Lower lobe of right lung (tissue), 2 donors: ENCODE data around the gene PHACTR1. TPM values are rescaled to one million over a fixed set of nuclear protein-coding genes. Genes with fewer than 3 reads are reported as not detected.

Source experiments
- ATAC-seq, 2 donors: fragments of 200-7000 bp; cut with Tn5 transposase; one replicate each; pipeline ENCODE4 v1.9.1; 2020 to 2022; ENCODE audit warnings: mild to moderate bottlenecking in 2 of 2, moderate library complexity in 2 of 2
- DNase-seq: peaks from one replicate; pipeline ENCODE4 v3.0.0-alpha.2; 2020
- H3K27ac ChIP-seq: fragments of 200-600 bp; one replicate; pipeline ENCODE4 v1.8.0; 2022
- H3K27me3 ChIP-seq: fragments of 200-600 bp; one replicate; pipeline ENCODE4 v1.8.0; 2022; ENCODE audit warnings: low read depth
- H3K36me3 ChIP-seq: fragments of 200-600 bp; one replicate; pipeline ENCODE4 v1.8.0; 2022; ENCODE audit warnings: mild to moderate bottlenecking
- H3K4me1 ChIP-seq: fragments of 200-600 bp; one replicate; pipeline ENCODE4 v1.8.0; 2022
- H3K4me3 ChIP-seq: fragments of 200-600 bp; one replicate; pipeline ENCODE4 v1.8.0; 2022; ENCODE audit warnings: mild to moderate bottlenecking
- H3K9me3 ChIP-seq: fragments of 200-600 bp; one replicate; pipeline ENCODE4 v1.8.0; 2022
- CTCF ChIP-seq: fragments of 200-600 bp; IDR thresholded peaks from one replicate; pipeline ENCODE4 v1.8.0; 2022; ENCODE audit warnings: antibody characterized with exemption, mild to moderate bottlenecking
- intact Hi-C: fragments of 100-400 bp; cut with DNase I; formaldehyde crosslinking; loops from one replicate; pipeline ENCODE4 v1.11.0; 2022
- total RNA-seq: library from RNA; stranded (reverse); fragmentation: NEBNext Ultra II Directional; extraction: Animal tissue kit (Norgen Biotek cat#: 25700); gene quantifications from one replicate; pipeline ENCODE4 v1.2.1, GENCODE V29; 2021
- donor health status: DM: no; HTN: yes; CAD: no; lungs with severe emphysema.

Gene PHACTR1
- total RNA-seq, 1 donor from 2014 or later = 91.0 TPM

GRCh38 chr6:13006578-13007300, 290.2 kb downstream of the PHACTR1 start:
- no peak overlapping the region for H3K27ac ChIP-seq
- ATAC-seq = no peak
- no peak overlapping the region for H3K4me3 ChIP-seq
- H3K4me1 ChIP-seq = peaks cover 1% of the 10 kb centered on the region
- no peak for DNase-seq
- intact Hi-C loops = no loop called here
- H3K27me3 ChIP-seq = no peaks in the 10 kb centered on the region
- H3K36me3 ChIP-seq = no peaks in the 10 kb centered on the region
- H3K9me3 ChIP-seq = no peaks in the 10 kb centered on the region
- TF ChIP-seq CTCF = no peak

- peaks cover 11% of the 10 kb centered on the region for H3K4me1 ChIP-seq
- no peak for DNase-seq
- intact Hi-C loops = no loop called here
- H3K27ac ChIP-seq = no peak overlapping the region
- H3K27me3 ChIP-seq = peaks cover 7% of the 10 kb centered on the region
- H3K4me3 ChIP-seq = no peak overlapping the region
- H3K36me3 ChIP-seq = no peaks in the 10 kb centered on the region
- no peaks in the 10 kb centered on the region for H3K9me3 ChIP-seq
- no peak for TF ChIP-seq CTCF
- ATAC-seq = no peak
Observed at GRCh38 chr6:13007744-13008143, 291.2 kb downstream of the PHACTR1 start.

GRCh38 chr6:13009031-13009430, 292.5 kb downstream of the PHACTR1 start:
- intact Hi-C loops = no loop called here
- ATAC-seq (no peak), DNase-seq (no peak)
- Histone ChIP-seq H3K27ac (no peak overlapping the region), H3K4me3 (no peak overlapping the region), H3K36me3 (no peaks in the 10 kb centered on the region), H3K9me3 (no peaks in the 10 kb centered on the region), H3K27me3 (peaks cover 14% of the 10 kb centered on the region), H3K4me1 (peaks cover 19% of the 10 kb centered on the region)
- TF ChIP-seq CTCF = no peak

GRCh38 chr6:13009461-13009860, 292.9 kb downstream of the PHACTR1 start:
- ATAC-seq (no peak), DNase-seq (no peak)
- H3K27ac ChIP-seq = no peak overlapping the region
- no peaks in the 10 kb centered on the region for H3K9me3 ChIP-seq
- no peaks in the 10 kb centered on the region for H3K36me3 ChIP-seq
- H3K4me3 ChIP-seq = no peak overlapping the region
- TF ChIP-seq CTCF = no peak
- H3K4me1 ChIP-seq = peaks cover 19% of the 10 kb centered on the region
- H3K27me3 ChIP-seq = peaks cover 17% of the 10 kb centered on the region
- intact Hi-C loops = no loop called here

GRCh38 chr6:13011612-13012146, 295.1 kb downstream of the PHACTR1 start:
- no peak for DNase-seq
- Histone ChIP-seq H3K9me3 (no peaks in the 10 kb centered on the region), H3K36me3 (no peaks in the 10 kb centered on the region), H3K4me3 (no peak overlapping the region), H3K4me1 (peaks cover 28% of the 10 kb centered on the region), H3K27me3 (peaks cover 17% of the 10 kb centered on the region), H3K27ac (no peak overlapping the region)
- TF ChIP-seq CTCF = no peak
- intact Hi-C loops = no loop called here
- no peak for ATAC-seq
